NCI-H1105 (cell line): ENCODE data around the gene RAB36.

Experiments
- DNase-seq: peaks from one replicate; lab custom pipeline; 2025; lab: John Stamatoyannopoulos, UW

RAB36 gene

GRCh38 chr22:23206915-23207314 is 61.6 kb downstream of the RAB36 start:
- DNase-seq, result no peak

GRCh38 chr22:23207729-23208393 is 62.6 kb downstream of the RAB36 start:
- DNase-seq, result peak; percentile 79

- DNase-seq, result no peak
Observed at GRCh38 chr22:23210428-23211170, 65.3 kb downstream of the RAB36 start.

GRCh38 chr22:23211622-23212021 is 66.3 kb downstream of the RAB36 start:
- DNase-seq, result no peak

GRCh38 chr22:23212061-23213021 is 67.1 kb downstream of the RAB36 start:
- DNase-seq, result peak; percentile 81

GRCh38 chr22:23213022-23213555 is 67.8 kb downstream of the RAB36 start:
- DNase-seq, result no peak

- DNase-seq, result no peak
Observed at GRCh38 chr22:23213581-23214334, 68.5 kb downstream of the RAB36 start.
